Measurements from ENCODE around the gene CCDC137.

CCDC137 gene

DNA sequence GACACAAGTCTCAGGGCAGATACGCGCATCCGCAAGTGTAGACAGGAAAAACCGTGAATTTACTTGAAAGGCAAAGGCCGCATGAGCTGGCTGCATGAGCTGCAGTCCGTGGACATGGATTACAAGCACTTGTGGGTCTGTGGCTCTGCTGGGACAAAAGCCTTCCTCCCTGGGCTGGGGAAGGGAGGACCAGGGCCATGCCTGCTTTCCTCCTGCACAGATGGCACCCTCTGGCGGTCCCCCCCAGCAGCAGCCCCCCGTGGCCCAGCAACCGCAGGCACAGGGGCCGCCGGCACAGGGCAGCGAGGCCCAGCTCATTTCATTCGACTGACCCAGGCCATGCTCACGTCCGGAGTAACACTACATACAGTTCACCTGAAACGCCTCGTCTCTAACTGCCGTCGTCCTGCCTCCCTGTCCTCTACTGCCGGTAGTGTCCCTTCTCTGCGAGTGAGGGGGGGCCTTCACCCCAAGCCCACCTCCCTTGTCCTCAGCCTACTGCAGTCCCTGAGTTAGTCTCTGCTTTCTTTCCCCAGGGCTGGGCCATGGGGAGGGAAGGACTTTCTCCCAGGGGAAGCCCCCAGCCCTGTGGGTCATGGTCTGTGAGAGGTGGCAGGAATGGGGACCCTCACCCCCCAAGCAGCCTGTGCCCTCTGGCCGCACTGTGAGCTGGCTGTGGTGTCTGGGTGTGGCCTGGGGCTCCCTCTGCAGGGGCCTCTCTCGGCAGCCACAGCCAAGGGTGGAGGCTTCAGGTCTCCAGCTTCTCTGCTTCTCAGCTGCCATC, 34.9 kb downstream of the CCDC137 start:
- peak; percentile 64 for DNase-seq (ENCODE audit: low spot score)

DNA sequence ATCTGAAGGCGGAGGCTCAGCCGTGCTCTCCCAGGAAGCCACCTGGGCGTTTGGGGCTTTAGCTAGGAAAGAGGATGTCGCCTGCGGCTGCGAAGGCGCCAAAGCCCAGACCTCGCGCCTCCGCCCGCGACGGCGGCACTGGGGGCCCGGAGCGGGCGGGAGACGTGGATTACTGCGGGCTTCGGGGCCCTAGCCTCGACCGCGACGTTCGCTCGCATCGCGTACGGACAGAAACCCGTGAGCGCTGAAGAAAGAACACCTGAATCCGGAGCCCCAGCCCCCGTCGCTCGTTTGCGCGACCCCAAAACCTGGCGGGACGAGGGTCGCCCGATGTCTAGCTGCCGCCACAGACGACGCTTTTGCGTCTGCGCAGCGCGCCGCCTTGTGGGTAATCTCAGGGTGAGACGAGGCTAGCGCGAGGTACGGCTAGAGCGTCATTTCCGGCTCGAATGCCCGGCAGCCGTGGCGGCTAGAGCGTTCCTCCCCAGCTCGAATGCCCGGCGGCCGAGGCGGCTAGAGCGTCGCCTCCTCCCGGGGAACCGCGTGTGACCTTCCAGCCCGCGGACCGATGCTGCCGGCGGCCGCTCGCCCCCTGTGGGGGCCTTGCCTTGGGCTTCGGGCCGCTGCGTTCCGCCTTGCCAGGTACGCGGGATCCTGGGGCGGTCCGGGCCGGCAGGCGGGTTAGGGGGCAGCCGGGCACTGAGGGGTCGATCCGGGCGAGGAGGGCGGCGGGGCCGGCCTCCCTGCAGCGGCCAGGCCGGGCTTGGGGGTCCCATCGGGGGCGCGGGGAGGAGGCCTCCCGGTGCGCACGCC, 36.6 kb downstream of the CCDC137 start, which contains the start of gene MRPL12:
Gene MRPL12, plus strand, starts transcription at position 434 of the 813 bp plus-strand sequence. Its CDS starts 135 bp downstream, at position 569.
- peak; percentile 95 for DNase-seq (ENCODE audit: low spot score)

GRCh38 chr17:81703747-81704654, 37.5 kb downstream of the CCDC137 start:
- peak; percentile 37 for DNase-seq (ENCODE audit: low spot score)

DNA sequence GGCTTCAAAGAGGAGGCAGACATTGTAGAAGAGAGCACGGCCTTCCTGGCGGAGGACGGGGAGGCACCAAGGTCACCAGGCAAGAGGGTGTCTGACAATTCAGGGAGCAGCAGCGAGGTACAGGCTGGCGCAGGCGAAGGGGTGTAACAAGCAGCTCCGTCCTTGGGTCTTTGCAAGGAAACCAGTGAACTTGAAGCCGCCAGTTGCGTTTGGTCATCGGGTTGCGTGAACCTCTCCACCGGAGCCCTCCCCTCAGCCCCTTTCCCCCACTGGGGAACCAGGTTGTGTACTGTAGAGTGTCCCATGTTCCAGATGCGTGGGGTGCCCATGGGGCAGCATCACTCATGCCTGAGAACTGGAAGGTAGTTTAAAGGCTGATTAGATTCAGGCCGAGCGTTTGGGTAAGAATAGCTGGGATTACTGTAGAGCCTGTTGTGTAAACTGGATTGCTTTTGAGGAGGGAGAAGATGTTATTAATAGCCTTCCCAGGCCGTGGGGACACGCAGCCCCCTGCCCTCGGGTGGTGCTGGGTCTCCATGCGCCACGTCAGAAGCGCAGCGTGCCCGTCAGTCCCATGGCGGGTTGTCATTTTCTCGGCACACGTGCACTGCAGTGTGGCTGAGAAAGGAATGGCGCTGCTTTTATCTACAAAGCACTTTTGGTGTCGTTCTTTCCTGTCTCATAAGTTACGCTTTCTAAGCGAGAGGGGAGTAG, 39.1 kb downstream of the CCDC137 start:
- no peak for DNase-seq (ENCODE audit: low spot score)

DNA sequence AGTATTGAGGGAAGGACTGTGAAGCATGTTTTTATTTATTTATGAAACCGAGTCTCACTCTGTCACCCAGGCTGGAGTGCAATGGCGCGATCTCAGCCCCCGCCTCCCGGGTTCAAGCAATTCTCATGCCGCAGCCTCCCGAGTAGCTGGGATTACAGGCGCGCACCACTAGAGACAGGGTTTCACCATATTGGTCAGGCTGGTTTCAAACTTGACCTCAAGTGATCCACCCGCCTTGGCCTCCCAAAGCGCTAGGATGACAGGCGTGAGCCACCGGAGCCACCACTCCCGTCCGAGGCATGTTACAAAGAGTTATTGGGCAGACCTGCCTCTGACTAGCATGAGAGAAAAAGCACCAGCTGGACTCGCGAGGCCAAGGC, 39.7 kb downstream of the CCDC137 start:
- no peak for DNase-seq (ENCODE audit: low spot score)

- peak; percentile 35 for DNase-seq (ENCODE audit: low spot score)
These were observed 40.5 kb downstream of the CCDC137 start for GRCh38 chr17:81706757-81707624.

- no peak for DNase-seq (ENCODE audit: low spot score)
These were observed 41.4 kb downstream of the CCDC137 start for GRCh38 chr17:81707725-81708646.

GRCh38 chr17:81708739-81709185, 42.2 kb downstream of the CCDC137 start:
- DNase-seq (ENCODE audit: low spot score) = no peak

DNA sequence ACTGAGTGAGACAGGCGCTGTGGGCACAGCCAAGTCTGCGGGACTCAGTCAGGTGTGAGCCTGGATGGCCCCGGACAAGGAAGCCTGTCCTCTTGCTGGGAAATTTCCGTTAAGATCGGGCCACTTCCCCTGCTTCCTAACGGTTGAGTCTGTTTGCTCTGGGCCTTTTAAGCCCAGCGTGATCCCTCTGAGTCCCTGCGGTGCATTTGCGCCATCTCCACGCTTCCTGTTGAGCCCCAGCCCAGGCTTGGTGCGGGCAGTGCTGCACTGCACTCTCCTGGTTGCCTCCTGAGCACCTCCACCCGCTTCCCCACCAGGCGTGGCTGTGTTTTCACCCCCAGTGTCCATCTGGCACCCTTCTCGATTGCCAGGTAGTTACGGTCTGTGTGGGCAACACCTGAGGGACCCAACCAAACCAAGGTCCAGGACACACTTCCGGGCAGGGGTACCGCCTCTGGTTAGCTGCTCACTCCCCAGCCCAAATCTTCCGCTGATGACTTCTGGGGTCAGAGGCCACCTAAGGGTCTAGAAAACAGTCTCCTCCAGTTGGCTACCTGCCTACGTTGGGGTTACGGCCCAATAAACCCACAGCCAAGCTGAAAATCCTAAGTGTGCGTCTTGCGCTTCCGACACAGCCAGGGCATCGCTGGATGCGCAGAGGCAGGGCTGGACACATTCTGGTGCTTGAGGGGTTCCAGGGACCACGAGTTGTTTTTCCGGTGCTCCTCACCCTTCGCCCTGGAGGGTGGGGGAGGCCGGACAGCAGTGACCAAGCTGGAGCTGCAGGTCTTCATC, 44.2 kb downstream of the CCDC137 start:
- no peak for DNase-seq (ENCODE audit: low spot score)

GRCh38 chr17:81711814-81712467, 45.4 kb downstream of the CCDC137 start, which contains the start of gene SLC25A10:
TSS of gene SLC25A10 (plus strand) at chr17:81712284. CDS start at chr17:81712427, 143 bp downstream.
- peak; percentile 81 for DNase-seq (ENCODE audit: low spot score)

DNA sequence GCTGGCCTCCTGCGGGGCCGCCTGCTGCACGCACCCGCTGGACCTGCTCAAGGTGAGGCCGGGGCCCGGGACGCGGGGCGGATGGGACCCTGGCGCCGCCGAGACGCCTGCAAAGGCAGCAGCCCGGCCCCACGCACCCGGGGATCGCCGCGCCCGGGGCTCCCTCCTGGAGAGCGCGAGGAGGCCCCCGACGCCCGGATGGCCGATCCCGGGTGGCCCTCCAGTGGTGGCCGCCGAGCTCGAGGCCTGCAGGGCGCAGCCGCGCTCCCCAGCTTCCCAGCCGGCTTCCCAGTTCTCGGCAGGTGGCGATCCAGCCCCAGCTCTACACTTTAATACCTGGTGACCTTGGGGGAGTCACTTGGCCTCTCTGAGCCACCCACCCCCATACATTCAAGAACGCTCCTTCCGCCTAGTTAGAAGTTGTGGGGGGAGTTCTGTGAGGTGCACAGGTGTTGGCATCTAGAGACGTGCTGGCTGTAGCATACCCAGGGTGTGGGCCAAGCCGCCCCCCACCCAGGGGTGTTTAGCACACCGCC, 46.0 kb downstream of the CCDC137 start:
- peak; percentile 44 for DNase-seq (ENCODE audit: low spot score)

GRCh38 chr17:81713004-81713555, 46.5 kb downstream of the CCDC137 start:
- DNase-seq (ENCODE audit: low spot score) = no peak

DNA sequence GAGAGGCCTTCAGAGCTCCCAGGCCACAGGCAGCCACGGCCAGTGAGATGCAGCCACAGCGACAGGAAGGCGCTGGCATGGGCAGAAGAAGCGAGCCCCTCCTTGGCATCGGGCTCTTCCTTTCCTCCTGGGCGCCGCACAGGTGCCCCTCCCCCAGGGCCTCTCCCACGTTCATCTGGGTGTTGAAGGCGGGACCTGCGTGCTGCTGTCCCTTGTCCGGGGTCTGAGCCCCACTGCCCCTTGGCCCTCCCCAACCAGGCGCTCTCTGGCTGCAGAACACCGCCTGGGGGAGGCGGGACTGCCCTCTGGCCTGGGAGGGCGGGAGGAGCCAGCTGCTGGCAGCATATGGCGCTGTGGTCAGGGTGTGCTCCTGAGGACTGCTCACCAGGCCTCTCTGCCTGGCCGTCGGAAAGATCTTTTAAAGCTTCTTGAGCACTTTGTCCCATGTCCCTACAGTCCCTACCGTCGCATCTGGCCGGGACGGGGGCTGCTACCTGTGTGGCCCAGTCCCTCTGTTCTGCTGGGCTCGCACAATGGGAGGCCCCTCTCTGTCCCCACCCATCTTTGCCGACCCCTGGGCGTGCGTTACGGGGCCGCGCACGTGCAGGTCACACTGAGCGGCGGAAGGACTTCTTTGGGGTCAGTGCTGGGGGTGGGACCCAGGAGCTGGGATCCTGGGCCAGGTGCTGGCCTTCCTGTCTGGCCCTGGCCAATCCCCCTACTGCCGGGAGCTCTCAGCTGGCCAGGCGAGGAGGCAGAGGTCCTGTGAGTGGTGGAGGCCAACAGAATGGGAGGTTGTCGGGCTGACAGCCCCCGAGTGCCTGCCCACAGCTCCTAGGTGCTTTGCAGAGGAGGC, 47.2 kb downstream of the CCDC137 start:
- DNase-seq (ENCODE audit: low spot score) = no peak

DNA sequence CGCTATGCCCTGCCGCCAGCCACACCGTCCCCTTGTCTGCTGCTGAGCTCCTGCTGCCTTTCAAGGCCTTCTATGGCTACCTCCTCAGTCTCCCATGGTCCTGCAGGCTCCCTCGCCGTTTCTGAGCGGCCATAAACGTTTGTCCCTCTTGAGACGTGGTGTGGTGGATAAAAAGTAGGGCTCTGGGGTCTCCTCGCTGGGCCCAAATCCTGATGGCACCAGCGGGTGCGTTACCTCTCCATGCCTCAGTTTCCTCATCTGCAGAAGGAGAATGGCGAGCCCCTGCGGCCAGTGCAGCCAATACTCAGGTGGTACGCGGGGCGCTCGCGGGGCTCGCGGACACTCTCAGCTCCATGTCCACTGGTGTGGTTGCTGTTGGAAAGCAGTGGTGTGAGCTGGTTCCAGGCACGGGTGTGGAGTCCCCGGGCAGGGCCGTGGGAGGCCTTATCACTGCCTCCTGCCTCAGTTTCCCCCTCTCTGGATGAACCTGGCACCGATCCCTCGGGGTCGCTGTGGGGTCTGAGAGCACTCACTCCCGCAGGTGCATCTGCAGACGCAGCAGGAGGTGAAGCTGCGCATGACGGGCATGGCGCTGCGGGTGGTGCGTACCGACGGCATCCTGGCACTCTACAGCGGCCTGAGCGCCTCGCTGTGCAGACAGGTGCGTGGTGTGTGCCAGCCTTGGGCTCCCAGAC, 48.0 kb downstream of the CCDC137 start:
- no peak for DNase-seq (ENCODE audit: low spot score)

DNA sequence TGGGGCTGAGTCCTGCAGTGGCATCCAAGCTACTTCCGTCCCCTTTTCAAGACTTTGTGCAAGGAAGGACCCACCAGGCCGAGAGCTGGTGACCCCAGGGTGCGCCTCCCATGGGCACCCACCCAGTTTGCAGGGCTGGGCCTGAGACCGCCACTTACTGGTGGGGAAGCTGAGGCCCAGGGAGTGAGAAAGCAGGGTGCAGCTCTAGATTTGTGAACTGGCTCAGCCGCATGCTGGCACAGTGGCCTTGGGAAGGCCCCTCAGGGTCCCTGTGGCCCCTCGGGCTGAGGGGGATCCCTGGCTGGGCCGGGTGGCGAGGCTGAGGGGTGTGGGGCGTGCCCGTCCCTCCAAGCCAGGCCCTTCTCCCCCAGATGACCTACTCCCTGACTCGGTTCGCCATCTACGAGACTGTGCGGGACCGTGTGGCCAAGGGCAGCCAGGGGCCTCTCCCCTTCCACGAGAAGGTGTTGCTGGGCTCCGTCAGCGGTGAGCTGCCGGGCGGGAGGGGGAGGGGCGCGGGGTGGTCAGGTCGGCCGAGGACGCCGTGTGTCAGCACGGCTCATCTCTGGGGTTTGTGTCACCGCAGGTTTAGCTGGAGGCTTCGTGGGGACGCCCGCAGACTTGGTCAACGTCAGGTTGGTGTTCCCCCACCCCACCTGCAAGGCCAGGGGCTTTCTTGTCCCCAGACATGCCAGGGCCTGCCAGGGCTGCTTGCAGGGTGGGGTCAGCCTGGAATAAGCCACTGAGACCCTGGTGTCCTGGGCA, 48.8 kb downstream of the CCDC137 start:
- no peak for DNase-seq (ENCODE audit: low spot score)

All from NAMALWA (cell line).